Endometrial microvascular endothelial cells (primary cell): ENCODE data around the gene OSER1. TPM values are rescaled to one million over a fixed set of nuclear protein-coding genes. Genes with fewer than 3 reads are reported as not detected.

ENCODE experiments used
- in situ Hi-C: cut with HindIII; loops from 2 replicates; pipeline ENCODE4 v1.10.0; 2017; ENCODE audit warnings: low sequenced_read_pairs, low pct_unique_long_range_greater_than_20kb; ENCODE audit errors: inconsistent ontology term
- total RNA-seq: library from RNA; depleted of rRNA; stranded (reverse); fragments of >200 nt; gene quantifications from one replicate; pipeline ENCODE4 v1.2.3, GENCODE V29; 2015; ENCODE audit errors: inconsistent ontology term

OSER1 gene
- total RNA-seq, 1 donor from 2014 or later: 36.9 TPM

DNA sequence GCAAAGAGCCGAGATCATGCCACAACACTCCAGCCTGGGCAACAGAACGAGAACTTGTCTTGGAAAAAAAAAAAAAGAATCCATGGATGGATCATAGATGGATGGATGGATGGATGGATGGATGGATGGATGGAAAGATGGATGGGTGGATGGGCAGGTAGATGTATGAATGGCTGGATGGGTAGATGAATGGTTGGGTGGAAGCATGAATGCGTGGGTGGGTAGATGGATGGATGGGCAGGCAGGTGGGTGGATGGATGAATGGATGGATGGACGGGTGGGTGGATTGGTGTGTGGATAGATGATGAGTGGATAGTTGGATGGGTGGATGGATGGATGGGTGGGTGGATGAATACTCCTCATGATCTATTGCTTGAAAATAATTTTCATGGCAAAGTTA, 25.0 kb downstream of the OSER1 start:
- in situ Hi-C loops: no loop called here

DNA sequence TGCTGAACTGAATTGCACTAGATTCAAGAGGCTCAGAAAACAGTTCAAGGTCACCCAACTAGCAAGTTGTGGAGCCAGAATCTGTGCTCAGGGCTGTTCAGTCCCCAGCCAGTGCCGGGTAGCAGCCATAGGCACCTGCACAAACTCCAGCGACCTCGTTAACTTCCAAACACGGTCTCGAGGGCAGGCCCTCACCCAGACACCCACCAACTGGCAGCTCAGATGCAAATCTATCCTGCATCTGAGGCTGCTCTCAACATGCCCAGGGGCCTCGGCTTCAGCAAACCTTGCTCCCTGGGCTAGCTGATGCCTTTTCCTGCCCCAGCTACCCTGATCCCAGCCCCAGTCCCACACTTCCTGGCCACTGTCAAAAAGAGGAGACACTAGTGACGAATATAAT, 27.3 kb downstream of the OSER1 start:
- in situ Hi-C loops: no loop called here

DNA sequence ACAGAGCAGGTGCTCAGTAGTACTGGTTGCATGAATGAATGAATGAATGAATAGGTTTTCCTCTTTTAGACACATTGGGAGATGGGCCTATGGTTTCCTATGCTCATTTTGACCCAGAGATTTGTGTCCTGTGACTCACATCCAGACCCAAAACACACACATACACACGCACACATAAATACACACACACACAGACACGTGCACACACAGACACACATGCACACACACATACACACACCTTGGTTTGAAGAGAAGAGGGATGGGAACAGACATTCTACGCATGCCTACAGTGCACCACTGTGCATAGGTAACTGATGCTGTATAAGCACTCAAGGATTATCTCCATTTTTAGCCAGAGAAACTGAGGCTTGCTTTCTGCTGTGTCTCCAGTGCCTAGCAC, 27.7 kb downstream of the OSER1 start:
- in situ Hi-C loops: no loop called here

DNA sequence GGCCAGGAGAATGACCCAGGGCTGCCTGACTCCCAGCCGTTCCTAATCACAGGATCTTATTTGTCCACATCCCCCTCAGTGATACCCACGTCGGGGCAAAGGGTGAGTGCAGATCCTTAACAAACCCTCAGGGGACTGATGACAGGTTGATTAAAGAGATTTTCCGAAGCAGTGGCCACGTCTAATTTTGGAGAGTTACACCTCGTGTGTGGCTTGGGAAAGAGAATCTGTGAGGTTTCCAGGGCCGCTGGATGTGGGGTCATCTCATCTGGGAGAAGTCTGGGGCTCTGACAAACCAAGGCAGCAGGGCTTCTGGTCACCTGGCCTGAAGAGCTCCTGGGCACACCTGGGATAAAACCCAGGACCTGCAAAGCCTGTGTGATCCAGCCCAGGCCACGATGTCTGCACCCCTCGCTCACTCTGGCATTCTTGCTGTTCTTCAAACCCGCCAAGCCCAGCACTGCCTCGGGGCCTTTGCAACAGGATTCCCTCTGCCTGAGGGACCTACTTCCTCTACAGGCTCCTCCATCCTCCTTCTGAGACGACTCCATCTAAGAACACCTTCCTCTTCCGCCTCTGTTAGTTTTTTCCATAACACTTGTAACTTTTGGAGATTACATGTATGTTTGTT, 28.3 kb downstream of the OSER1 start:
- in situ Hi-C loops: no loop called here

DNA sequence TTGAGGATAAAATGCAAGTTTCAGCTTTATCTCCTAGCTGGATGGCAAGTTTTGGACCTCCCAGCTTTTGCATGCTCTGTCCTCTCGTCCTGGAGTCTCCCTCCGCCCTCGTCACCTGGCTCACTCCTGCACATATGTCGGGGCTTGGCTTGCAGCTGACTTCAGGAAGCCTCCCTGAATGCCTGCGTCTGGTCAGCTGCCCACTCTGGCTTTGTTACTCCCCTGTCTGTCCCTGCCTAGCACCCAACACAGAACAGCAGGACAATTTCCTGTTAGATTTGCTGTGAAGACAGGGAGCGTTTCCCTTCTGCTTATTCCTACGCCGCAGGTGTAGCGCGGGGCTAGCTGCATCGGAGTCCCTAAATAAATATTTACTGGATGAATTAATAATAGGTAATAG, 29.0 kb downstream of the OSER1 start:
- in situ Hi-C loops: no loop called here

DNA sequence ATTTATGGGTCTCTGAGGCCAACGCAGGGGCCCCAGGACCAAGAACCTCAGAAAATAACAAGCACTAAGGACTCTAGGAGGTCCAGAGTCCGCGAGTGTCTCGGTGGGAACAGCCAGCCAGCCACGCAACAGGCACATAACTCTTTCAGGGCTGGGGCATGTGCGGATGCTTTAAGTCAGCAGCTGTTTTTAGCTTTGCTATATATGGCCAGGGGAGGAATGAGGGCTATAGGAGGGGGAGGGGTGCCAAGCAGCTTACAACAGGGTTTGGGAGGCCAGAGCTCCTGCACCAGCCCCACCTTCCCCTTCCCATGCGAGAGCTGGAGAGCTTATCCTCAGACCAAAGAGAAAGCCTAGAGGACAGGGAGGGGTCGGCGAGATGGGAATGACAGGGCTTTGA, 29.8 kb downstream of the OSER1 start:
- in situ Hi-C loops: no loop called here

- in situ Hi-C loops: no loop called here
Observed at GRCh38 chr20:44176833-44177534, 33.6 kb downstream of the OSER1 start.

GRCh38 chr20:44174996-44175765, 35.4 kb downstream of the OSER1 start:
- in situ Hi-C loops: no loop called here

- in situ Hi-C loops: no loop called here
Observed at GRCh38 chr20:44173846-44174245, 36.7 kb downstream of the OSER1 start.

GRCh38 chr20:44173116-44173515, 37.5 kb downstream of the OSER1 start:
- in situ Hi-C loops: no loop called here

DNA sequence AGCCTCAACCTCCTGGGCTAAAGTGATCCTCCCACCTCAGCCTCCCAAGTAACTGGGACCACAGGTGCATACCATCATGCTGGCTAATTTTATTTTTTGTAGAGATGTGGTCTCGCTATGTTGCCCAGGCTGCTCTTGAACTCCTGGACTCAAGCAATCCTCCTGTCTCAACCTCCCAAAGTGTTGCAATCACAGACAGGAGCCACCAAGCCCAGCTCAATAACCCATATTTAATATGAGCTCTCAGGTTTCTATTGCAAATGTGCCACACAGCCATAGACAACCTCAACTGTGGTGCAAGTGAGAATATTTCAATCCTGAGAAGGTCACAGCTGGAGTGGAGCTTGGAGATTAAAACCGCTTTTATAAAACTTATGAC, 38.0 kb downstream of the OSER1 start:
- in situ Hi-C loops: no loop called here

DNA sequence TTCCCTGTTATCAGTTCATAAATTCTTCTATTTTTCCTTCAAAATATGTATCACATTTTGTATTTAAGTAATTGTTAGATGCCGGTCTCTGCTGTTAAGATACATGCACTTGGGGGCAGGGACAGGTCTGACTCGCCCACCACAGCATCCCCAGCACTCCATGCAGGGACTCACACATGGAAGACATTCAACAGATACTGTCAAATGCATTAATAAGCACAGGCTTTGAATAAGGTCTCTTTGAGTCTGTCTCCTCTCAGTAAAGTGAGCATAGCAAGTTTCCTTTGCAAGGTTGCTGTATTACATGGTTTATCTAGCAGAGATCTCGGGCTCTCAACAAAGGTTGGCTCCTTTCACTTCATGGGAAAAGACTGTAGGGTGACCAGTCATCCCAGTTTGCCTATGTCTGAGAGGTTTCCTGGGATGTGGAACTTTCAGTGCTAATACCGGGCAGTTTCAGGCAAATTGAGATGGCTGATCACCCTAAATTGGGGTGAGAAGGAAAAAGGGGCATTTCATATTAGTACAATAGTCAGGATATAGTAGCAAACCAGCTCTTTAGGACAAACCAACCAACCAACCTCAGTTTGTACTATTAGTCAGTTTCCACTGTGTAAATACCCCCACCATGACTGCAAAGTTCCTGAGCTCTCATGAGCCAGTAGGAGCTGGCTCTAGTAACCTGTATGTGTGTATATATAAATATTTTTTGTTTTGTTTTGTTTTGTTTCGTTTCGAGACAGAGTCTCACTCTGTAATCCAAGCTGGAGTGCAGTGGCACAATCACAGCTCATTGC, 38.6 kb downstream of the OSER1 start:
- in situ Hi-C loops: no loop called here

GRCh38 chr20:44170816-44171410, 39.7 kb downstream of the OSER1 start:
- in situ Hi-C loops: no loop called here

- in situ Hi-C loops: no loop called here
Observed at GRCh38 chr20:44167736-44168135, 42.8 kb downstream of the OSER1 start.

- in situ Hi-C loops: no loop called here
Observed at GRCh38 chr20:44166477-44166876, 44.1 kb downstream of the OSER1 start.

DNA sequence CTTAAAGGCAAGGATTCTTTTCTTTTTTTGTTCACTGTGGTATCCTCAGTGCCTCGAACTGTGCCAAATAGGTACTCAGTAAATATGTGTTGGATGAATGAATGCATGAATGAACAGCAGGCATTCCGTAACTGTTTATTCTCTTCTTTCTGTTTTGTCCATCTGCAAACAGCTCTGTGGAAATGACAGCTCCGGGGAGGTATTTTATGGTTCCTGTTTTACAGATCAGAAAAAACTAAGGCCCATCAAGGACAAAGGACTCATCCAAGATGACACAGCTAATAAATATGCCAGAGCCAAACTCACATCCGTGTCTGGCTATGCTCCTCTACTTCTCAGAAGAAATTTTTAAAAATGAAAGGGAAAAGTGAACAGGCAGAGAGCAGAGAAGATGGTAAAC, 44.6 kb downstream of the OSER1 start:
- in situ Hi-C loops: no loop called here

DNA sequence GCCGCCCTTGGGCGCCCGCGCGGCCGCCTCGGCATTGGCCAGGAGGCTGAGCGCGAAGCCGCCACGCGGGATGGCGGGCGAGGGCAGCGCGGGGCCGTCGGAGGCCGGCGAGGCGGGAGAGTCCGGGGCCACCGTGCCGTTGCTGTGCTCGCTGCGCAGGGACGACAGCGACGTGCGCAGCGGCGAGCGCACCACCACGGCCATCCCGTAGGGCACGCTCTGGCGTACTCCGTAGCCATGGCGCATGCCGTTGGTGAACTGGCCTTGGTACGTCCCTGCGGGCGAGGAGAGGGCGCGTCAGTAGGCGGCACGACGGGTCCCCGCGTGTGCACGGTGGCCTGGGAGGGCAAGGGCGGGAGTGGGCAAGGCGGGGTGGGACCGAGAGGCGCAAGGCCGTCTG, 50.4 kb downstream of the OSER1 start:
- in situ Hi-C loops: no loop called here

DNA sequence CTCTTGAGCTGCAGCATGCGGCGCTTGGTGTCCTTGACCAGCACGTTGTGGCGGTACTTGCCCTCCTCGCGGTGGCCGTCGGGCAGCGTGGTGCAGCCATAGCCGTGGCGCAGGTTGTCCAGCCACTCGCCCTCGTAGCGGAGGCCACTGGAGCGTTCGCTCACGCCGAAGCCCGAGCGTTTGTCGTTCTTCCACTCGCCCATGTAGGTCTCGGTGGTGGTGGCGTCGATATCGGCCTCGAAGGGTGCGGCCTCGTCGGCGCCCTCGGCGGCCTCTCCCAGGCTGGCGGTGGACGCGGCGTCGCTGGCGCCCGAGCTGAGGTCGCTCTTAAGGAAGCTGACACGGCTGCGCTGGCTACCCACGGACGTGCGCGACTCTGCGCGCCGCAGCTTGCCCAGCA, 50.9 kb downstream of the OSER1 start:
- in situ Hi-C loops: no loop called here

- in situ Hi-C loops: no loop called here
Observed at GRCh38 chr20:44159125-44159524, 51.4 kb downstream of the OSER1 start.
